Right hindlimb (tissue), 1 donor: ENCODE measurements around the gene CAMSAP1.

ENCODE experiments used
- DNase-seq: peaks from one replicate; pipeline ENCODE4 v3.0.0-alpha.2; 2018

Gene CAMSAP1

GRCh38 chr9:135787776-135788575 lies 119.4 kb downstream of the CAMSAP1 start:
- no peak for DNase-seq

- no peak for DNase-seq
Observed at GRCh38 chr9:135787317-135787716, 120.0 kb downstream of the CAMSAP1 start.

GRCh38 chr9:135786146-135786690 lies 121.1 kb downstream of the CAMSAP1 start:
- no peak for DNase-seq

- no peak for DNase-seq
Observed at GRCh38 chr9:135785013-135785575, 122.3 kb downstream of the CAMSAP1 start.

GRCh38 chr9:135783540-135784245 lies 123.7 kb downstream of the CAMSAP1 start:
- DNase-seq, result no peak

- no peak for DNase-seq
Observed at GRCh38 chr9:135782946-135783345, 124.4 kb downstream of the CAMSAP1 start.

GRCh38 chr9:135780626-135781025 lies 126.7 kb downstream of the CAMSAP1 start:
- no peak for DNase-seq

GRCh38 chr9:135780086-135780485 lies 127.3 kb downstream of the CAMSAP1 start:
- DNase-seq, result no peak

GRCh38 chr9:135779571-135779970 lies 127.8 kb downstream of the CAMSAP1 start:
- DNase-seq, result no peak

GRCh38 chr9:135778421-135778820 lies 128.9 kb downstream of the CAMSAP1 start:
- DNase-seq, result no peak

GRCh38 chr9:135777623-135778177 lies 129.6 kb downstream of the CAMSAP1 start:
- no peak for DNase-seq

GRCh38 chr9:135776893-135777622 lies 130.3 kb downstream of the CAMSAP1 start:
- DNase-seq, result no peak

GRCh38 chr9:135775911-135776310 lies 131.4 kb downstream of the CAMSAP1 start:
- no peak for DNase-seq

- DNase-seq, result no peak
Observed at GRCh38 chr9:135774794-135775525, 132.4 kb downstream of the CAMSAP1 start.

GRCh38 chr9:135774239-135774747 lies 133.1 kb downstream of the CAMSAP1 start:
- no peak for DNase-seq

- no peak for DNase-seq
Observed at GRCh38 chr9:135773530-135774238, 133.7 kb downstream of the CAMSAP1 start.

- no peak for DNase-seq
Observed at GRCh38 chr9:135772702-135773493, 134.4 kb downstream of the CAMSAP1 start.

- DNase-seq, result no peak
Observed at GRCh38 chr9:135772056-135772646, 135.2 kb downstream of the CAMSAP1 start.

- DNase-seq, result no peak
Observed at GRCh38 chr9:135771401-135772051, 135.8 kb downstream of the CAMSAP1 start.
